ENCODE measurements around the gene MYO16. TPM values are rescaled to one million over a fixed set of nuclear protein-coding genes. Genes with fewer than 3 reads are reported as not detected.

The MYO16 gene
- total and polyA plus RNA-seq, 8 donors: 1.1 to 2.5 (median 1.7) TPM

- intact Hi-C loops (cut with DNase I): no loop called here
- H3K27me3 ChIP-seq: no peaks in the 10 kb centered on the region
- no peaks in the 10 kb centered on the region for H3K9me3 ChIP-seq
Measured at GRCh38 chr13:109119896-109120295, 490.5 kb downstream of the MYO16 start.

GRCh38 chr13:109121826-109122225 lies 492.4 kb downstream of the MYO16 start:
- ATAC-seq: no peak
- Histone ChIP-seq H3K27me3 (no peaks in the 10 kb centered on the region), H3K9me3 (no peaks in the 10 kb centered on the region), H3K27ac (no peak overlapping the region), H3K36me3 (no peaks in the 10 kb centered on the region), H3K4me3 (no peak overlapping the region), H3K4me1 (no peaks in the 10 kb centered on the region)
- intact Hi-C loops (cut with DNase I): no loop called here
- TF ChIP-seq, protein P1, sequence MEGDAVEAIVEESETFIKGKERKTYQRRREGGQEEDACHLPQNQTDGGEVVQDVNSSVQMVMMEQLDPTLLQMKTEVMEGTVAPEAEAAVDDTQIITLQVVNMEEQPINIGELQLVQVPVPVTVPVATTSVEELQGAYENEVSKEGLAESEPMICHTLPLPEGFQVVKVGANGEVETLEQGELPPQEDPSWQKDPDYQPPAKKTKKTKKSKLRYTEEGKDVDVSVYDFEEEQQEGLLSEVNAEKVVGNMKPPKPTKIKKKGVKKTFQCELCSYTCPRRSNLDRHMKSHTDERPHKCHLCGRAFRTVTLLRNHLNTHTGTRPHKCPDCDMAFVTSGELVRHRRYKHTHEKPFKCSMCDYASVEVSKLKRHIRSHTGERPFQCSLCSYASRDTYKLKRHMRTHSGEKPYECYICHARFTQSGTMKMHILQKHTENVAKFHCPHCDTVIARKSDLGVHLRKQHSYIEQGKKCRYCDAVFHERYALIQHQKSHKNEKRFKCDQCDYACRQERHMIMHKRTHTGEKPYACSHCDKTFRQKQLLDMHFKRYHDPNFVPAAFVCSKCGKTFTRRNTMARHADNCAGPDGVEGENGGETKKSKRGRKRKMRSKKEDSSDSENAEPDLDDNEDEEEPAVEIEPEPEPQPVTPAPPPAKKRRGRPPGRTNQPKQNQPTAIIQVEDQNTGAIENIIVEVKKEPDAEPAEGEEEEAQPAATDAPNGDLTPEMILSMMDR (IDR thresholded peaks at IDR 0.05): no peak
- no peak for DNase-seq

More at GRCh38 chr13:109119896-109120295, 490.5 kb downstream of the MYO16 start:
- DNase-seq: peak in 1 of 4 donors; percentile 16
- Histone ChIP-seq H3K4me3 (no peak overlapping the region), H3K4me1 (no peaks in the 10 kb centered on the region), H3K27ac (no peak overlapping the region), H3K36me3 (no peaks in the 10 kb centered on the region)
- ATAC-seq: no peak
- TF ChIP-seq, protein P1 (IDR thresholded peaks at IDR 0.05): no peak

- intact Hi-C loops (cut with DNase I): no loop called here
- no peaks in the 10 kb centered on the region for H3K27me3 ChIP-seq
- no peak for ATAC-seq
Measured at GRCh38 chr13:109123971-109124370, 494.6 kb downstream of the MYO16 start.

DNA sequence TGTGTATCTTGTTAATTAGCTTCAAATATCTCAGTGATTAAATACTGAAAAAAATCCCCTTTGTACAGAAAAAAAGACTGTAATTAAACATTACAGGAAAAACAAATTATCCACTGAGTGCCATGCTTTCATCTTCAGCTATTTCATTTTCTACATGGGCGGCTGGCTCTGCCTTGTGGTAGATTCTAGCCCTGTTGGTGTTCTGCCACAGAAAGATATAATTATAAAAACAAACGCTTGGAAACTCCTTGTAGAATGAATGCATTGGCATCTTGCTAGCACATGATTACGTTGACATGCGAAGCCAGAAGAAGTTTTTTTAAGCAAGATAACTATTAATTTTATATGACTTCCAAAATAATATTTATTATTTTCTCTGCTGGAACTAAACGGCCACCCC lies 496.8 kb downstream of the MYO16 start:
- Histone ChIP-seq H3K4me3 (no peak overlapping the region), H3K36me3 (no peaks in the 10 kb centered on the region), H3K9me3 (no peaks in the 10 kb centered on the region), H3K4me1 (no peaks in the 10 kb centered on the region), H3K27me3 (no peaks in the 10 kb centered on the region), H3K27ac (no peak overlapping the region)
- TF ChIP-seq, protein P1 (IDR thresholded peaks at IDR 0.05): no peak
- ATAC-seq (no peak), DNase-seq (no peak)
- intact Hi-C loops (cut with DNase I): no loop called here

More at GRCh38 chr13:109123971-109124370, 494.6 kb downstream of the MYO16 start:
- Histone ChIP-seq H3K4me3 (no peak overlapping the region), H3K9me3 (no peaks in the 10 kb centered on the region), H3K36me3 (no peaks in the 10 kb centered on the region), H3K27ac (no peak overlapping the region), H3K4me1 (no peaks in the 10 kb centered on the region)
- no peak for DNase-seq
- TF ChIP-seq, protein P1 (IDR thresholded peaks at IDR 0.05): no peak

DNA sequence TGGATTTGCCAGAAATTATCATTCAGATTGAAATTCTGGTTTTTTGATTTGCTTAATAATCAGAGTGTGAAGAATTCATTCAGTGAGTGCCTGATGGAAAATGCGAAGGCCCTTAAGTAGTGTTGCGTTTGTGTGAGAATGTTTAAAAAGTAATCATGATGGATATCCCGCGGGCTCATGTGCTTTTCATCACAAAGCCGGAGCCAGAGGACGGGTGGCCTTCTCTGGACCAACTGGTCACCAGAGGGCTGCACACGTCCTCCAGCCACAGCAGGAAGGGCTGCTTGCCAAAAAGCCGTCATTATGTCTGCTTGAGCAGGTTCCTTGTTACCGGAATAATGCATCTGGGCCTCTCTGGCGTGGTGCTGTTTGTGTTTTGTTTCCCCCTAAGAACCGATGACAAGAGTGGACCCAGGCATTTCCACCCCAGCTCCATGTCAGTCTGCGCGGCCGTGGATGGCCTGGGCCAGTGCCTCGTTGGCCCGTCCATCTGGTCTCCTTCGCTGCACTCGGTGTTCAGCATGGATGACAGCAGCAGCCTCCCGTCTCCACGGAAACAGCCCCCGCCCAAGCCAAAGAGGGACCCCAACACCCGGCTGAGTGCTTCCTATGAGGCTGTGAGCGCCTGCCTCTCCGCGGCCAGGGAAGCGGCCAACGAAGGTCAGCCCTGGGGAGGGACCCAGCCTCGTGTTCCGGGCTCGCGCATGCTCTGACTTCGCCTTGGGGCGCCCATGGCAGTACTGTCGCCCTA lies 497.7 kb downstream of the MYO16 start:
- intact Hi-C loops (cut with DNase I): no loop called here
- TF ChIP-seq, protein P1 (IDR thresholded peaks at IDR 0.05): no peak
- peaks cover 0 to 7% of the 10 kb centered on the region in 2 donors for H3K4me1 ChIP-seq
- ATAC-seq (no peak), DNase-seq (peak in 2 of 4 donors; percentile 59 to 67)
- H3K27ac ChIP-seq: no peak overlapping the region
- no peaks in the 10 kb centered on the region for H3K36me3 ChIP-seq
- H3K27me3 ChIP-seq: no peaks in the 10 kb centered on the region
- H3K9me3 ChIP-seq: no peaks in the 10 kb centered on the region
- H3K4me3 ChIP-seq: no peak overlapping the region

All from left lung (tissue), 10 donors.